Vagina (tissue), 2 donors: Measurements from ENCODE around the gene HTRA3. TPM values are rescaled to one million over a fixed set of nuclear protein-coding genes. Genes with fewer than 3 reads are reported as not detected.

ENCODE experiments used
- DNase-seq, 2 donors: peaks; one replicate each; pipeline ENCODE4 v3.0.0-alpha.2; 2017; ENCODE audit errors: extremely low spot score in 2 of 2
- H3K27ac ChIP-seq: fragments of 200-600 bp; sonication (generic); one replicate; pipeline ENCODE4 v1.5.1; 2019
- H3K27me3 ChIP-seq: fragments of 200-600 bp; sonication (generic); one replicate; pipeline ENCODE4 v1.5.1; 2019
- H3K36me3 ChIP-seq, 2 donors: fragments of 200-600 bp; sonication (generic); one replicate each; pipeline ENCODE4 v1.5.1; 2017 to 2019
- H3K4me1 ChIP-seq: fragments of 200-600 bp; sonication (generic); one replicate; pipeline ENCODE4 v1.5.1; 2019
- H3K4me3 ChIP-seq, 2 donors: fragments of 200-600 bp; sonication (generic); 1 replicate in 1 of 2; 2 replicates in 1 of 2; pipeline ENCODE4 v1.5.1; 2016 to 2019
- H3K9me3 ChIP-seq: fragments of 200-600 bp; sonication (generic); one replicate; pipeline ENCODE4 v1.5.1; 2019
- CTCF ChIP-seq, 3 experiments: fragments of 450-650 bp in 2 of 3; fragments of 200-600 bp in 1 of 3; sonication (generic) in 1 of 3; IDR thresholded peaks; one replicate each; pipeline ENCODE4 v1.5.1; 2017 to 2019; ENCODE audit warnings: antibody characterized with exemption in 3 of 3, mild to moderate bottlenecking in 2 of 3, moderate library complexity in 2 of 3
- POLR2A ChIP-seq, 2 donors: fragments of 450-650 bp; IDR thresholded peaks; one replicate each; pipeline ENCODE4 v1.6.1; 2017; ENCODE audit warnings: antibody characterized with exemption in 2 of 2, mild to moderate bottlenecking in 2 of 2, moderate library complexity in 2 of 2
- POLR2AphosphoS5 ChIP-seq, 2 donors: sonication (generic); formaldehyde crosslinking; IDR thresholded peaks; one replicate each; pipeline ENCODE4 v1.9.0; 2017; ENCODE audit warnings: antibody characterized with exemption in 2 of 2, mild to moderate bottlenecking in 2 of 2, low read depth in 1 of 2; ENCODE audit not compliant: insufficient read depth in 1 of 2
- intact Hi-C: fragments of 100-400 bp; cut with DNase I; formaldehyde crosslinking; loops from one replicate; pipeline ENCODE4 v1.15.1; 2023
- total RNA-seq: library from RNA; depleted of rRNA; stranded (reverse); fragments of >200 nt; gene quantifications from one replicate; pipeline ENCODE4 v1.2.3, GENCODE V29; 2016

Gene HTRA3
- total RNA-seq, 1 donor from 2014 or later, result 33.1 TPM

DNA sequence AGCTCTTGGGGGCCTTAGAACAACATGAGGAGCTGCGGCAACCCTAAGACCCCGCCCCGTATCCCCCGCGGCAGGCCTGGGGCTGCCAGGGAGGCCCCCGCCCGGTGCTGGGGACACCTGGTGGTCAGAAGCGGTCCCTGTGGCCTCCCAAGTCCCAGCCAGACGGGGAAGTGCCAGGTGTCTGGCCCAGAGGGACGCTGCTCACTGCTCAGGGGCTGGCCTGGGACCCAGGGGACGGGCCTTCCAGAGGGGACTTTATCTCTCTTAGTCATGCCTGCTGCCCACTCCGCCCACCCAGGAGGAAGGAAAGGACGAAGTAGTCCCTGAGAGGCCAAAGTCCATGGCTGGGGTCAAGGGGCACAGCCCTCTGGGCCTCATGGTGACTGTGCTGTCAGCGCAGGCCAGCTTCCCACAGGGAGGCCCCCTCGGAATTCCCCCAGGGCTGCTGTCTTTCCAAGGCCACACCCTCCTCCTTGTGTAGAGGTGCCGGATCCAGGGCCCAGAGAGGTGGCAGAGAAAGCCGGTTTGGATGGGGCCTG is 31.0 kb upstream of the HTRA3 start:
- intact Hi-C loops, result no loop called here
- Histone ChIP-seq H3K4me3 (no peak overlapping the region), H3K27me3 (no peaks in the 10 kb centered on the region), H3K27ac (no peak overlapping the region), H3K4me1 (peaks cover 10% of the 10 kb centered on the region), H3K36me3 (no peaks in the 10 kb centered on the region), H3K9me3 (no peaks in the 10 kb centered on the region)
- TF ChIP-seq POLR2AphosphoS5 (IDR thresholded peaks at IDR 0.05; ENCODE audit: insufficient read depth in 1 of 2, low read depth in 1 of 2), result no peak
- no peak for TF ChIP-seq POLR2A (IDR thresholded peaks at IDR 0.05)
- no peak for TF ChIP-seq CTCF (IDR thresholded peaks at IDR 0.05)
- DNase-seq, result no peak

- H3K4me3 ChIP-seq, result no peak overlapping the region
- TF ChIP-seq POLR2A (IDR thresholded peaks at IDR 0.05), result no peak
- no peak for TF ChIP-seq CTCF (IDR thresholded peaks at IDR 0.05)
- TF ChIP-seq POLR2AphosphoS5 (IDR thresholded peaks at IDR 0.05; ENCODE audit: insufficient read depth in 1 of 2, low read depth in 1 of 2), result no peak
- DNase-seq, result no peak
- H3K27ac ChIP-seq, result no peak overlapping the region
- no peaks in the 10 kb centered on the region for H3K36me3 ChIP-seq
- H3K4me1 ChIP-seq, result peaks cover 10% of the 10 kb centered on the region
- H3K27me3 ChIP-seq, result no peaks in the 10 kb centered on the region
- no peaks in the 10 kb centered on the region for H3K9me3 ChIP-seq
- intact Hi-C loops, result no loop called here
These were observed 30.3 kb upstream of the HTRA3 start for GRCh38 chr4:8239226-8239625.

DNA sequence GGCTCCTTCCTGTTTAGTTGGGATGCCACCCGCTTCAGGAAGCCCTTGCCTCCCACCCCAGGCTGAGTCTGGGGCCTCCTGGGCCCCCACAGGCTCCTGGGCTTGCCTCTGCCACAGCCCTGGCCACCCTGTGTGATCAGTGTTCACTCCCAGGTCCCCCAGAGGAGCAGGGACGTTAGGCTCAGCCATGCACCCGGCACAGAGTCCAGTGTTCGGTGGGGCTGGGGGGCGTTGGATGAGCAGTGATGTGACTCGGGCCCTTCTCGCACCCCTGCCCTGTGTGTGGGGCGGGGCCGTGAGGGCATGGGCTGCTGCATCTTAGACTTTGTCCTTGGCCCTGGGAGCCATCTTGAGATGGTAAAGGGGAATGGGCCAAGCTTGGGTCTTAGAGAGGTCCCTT is 29.9 kb upstream of the HTRA3 start:
- Histone ChIP-seq H3K4me3 (no peak overlapping the region), H3K36me3 (no peaks in the 10 kb centered on the region), H3K4me1 (peaks cover 10% of the 10 kb centered on the region), H3K27ac (no peak overlapping the region), H3K27me3 (no peaks in the 10 kb centered on the region), H3K9me3 (no peaks in the 10 kb centered on the region)
- no peak for DNase-seq
- TF ChIP-seq POLR2A (IDR thresholded peaks at IDR 0.05) (no peak), POLR2AphosphoS5 (IDR thresholded peaks at IDR 0.05; ENCODE audit: insufficient read depth in 1 of 2, low read depth in 1 of 2) (no peak), CTCF (IDR thresholded peaks at IDR 0.05) (no peak)
- intact Hi-C loops, result loop anchor here (2.0 kb wide), 1 partner anchor 165 kb away; no protein-coding TSS in a partner anchor

DNA sequence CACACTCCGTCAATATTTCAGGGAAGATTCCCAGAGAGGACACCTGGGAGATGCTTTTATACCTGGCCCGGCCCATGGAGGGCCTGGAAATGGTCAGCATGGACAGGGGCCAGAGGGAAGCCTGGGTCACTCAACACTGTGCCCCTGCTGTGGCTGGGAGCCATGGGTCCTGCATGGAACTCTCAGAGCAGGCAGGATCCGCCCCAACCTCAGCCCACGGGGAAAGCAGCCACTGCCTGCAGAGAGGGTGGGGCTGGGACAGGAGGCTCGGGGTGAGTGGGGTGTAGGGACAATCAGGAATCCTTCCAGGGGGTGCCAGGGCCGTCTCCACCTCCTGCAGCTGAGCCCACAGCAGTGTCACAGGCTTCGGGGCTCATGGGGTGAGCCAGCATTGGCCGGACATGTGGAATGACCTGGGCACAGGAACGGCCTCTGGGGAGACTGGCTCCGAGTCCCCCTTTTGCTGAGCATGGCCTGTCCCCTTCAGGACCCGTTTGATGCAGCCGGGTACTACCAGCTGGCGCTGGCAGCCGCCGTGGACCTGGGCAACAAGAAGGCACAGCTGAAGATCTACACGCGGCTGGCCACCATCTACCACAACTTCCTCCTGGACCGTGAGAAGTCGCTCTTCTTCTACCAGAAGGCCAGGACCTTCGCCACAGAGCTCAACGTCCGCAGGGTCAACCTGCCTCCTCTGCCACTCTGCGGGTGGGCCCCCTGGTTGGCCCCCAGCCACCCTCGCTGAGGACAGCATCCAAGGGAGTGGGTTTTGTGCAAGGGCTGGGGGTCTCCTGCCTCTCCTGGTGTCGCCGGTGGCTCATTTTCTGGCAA is 29.1 kb upstream of the HTRA3 start:
- Histone ChIP-seq H3K9me3 (no peaks in the 10 kb centered on the region), H3K4me1 (peaks cover 10% of the 10 kb centered on the region), H3K36me3 (no peaks in the 10 kb centered on the region), H3K27me3 (no peaks in the 10 kb centered on the region), H3K27ac (no peak overlapping the region), H3K4me3 (no peak overlapping the region)
- intact Hi-C loops, result loop anchor here (2.0 kb wide), 1 partner anchor 164 kb away; no protein-coding TSS in a partner anchor
- TF ChIP-seq POLR2A (IDR thresholded peaks at IDR 0.05) (no peak), CTCF (IDR thresholded peaks at IDR 0.05) (no peak), POLR2AphosphoS5 (IDR thresholded peaks at IDR 0.05; ENCODE audit: insufficient read depth in 1 of 2, low read depth in 1 of 2) (no peak)
- no peak for DNase-seq
